Trophoblast cell (in vitro differentiated cells and primary cell): Measurements from ENCODE around the gene ARNT2.
"Not testable (repeated sequence)": the region's sequence is repeated elsewhere in the genome, so short reads cannot be mapped to it uniquely, and the experiment has no call there.

Source experiments
- DNase-seq, 2 donors: peaks; one replicate each; pipeline ENCODE4 v3.0.0-alpha.2; 2016
- H2AFZ ChIP-seq: 2 replicates; pipeline ENCODE4 v1.6.1; 2013; ENCODE audit warnings: low read length, moderate library complexity, mild to moderate bottlenecking; ENCODE audit not compliant: insufficient read depth, poor library complexity
- H2AK5ac ChIP-seq: 2 replicates; pipeline ENCODE4 v1.6.1; 2013; ENCODE audit warnings: mild to moderate bottlenecking, low read length
- H2BK120ac ChIP-seq: 2 replicates; pipeline ENCODE4 v1.6.1; 2013; ENCODE audit warnings: low read length, mild to moderate bottlenecking, moderate library complexity; ENCODE audit not compliant: insufficient read depth, poor library complexity
- H2BK12ac ChIP-seq: 2 replicates; pipeline ENCODE4 v1.6.1; 2013; ENCODE audit warnings: mild to moderate bottlenecking, low read length, moderate library complexity
- H2BK5ac ChIP-seq: 2 replicates; pipeline ENCODE4 v1.6.1; 2013; ENCODE audit warnings: low read length, low read depth, moderate library complexity, mild to moderate bottlenecking; ENCODE audit not compliant: poor library complexity
- H3K14ac ChIP-seq: 2 replicates; pipeline ENCODE4 v1.6.1; 2013; ENCODE audit warnings: mild to moderate bottlenecking, low read length
- H3K18ac ChIP-seq: 2 replicates; pipeline ENCODE4 v1.6.1; 2013; ENCODE audit warnings: mild to moderate bottlenecking, low read length
- H3K23ac ChIP-seq: 2 replicates; pipeline ENCODE4 v1.6.1; 2013; ENCODE audit warnings: low read length
- H3K27ac ChIP-seq: 2 replicates; pipeline ENCODE4 v1.5.1; 2013; ENCODE audit warnings: low read depth, mild to moderate bottlenecking, inconsistent platforms, low read length, moderate library complexity
- H3K27me3 ChIP-seq: 2 replicates; pipeline ENCODE4 v1.6.1; 2013; ENCODE audit warnings: inconsistent platforms, mild to moderate bottlenecking, low read length, moderate library complexity; ENCODE audit not compliant: insufficient read depth
- H3K36me3 ChIP-seq, 2 experiments: 1 replicate in 1 of 2; 2 replicates in 1 of 2; pipeline ENCODE4 v1.6.1; 2013; ENCODE audit warnings: low read length in 2 of 2, mild to moderate bottlenecking in 2 of 2, moderate library complexity in 1 of 2; ENCODE audit not compliant: insufficient read depth in 2 of 2, control insufficient read depth in 1 of 2
- H3K4ac ChIP-seq: 2 replicates; pipeline ENCODE4 v1.6.1; 2013; ENCODE audit warnings: low read depth, mild to moderate bottlenecking, low read length, moderate library complexity
- H3K4me1 ChIP-seq, 2 experiments: 1 replicate in 1 of 2; 2 replicates in 1 of 2; pipeline ENCODE4 v1.6.1; 2013; ENCODE audit warnings: low read length in 2 of 2, mild to moderate bottlenecking in 2 of 2, moderate library complexity in 1 of 2; ENCODE audit not compliant: insufficient read depth in 2 of 2, control insufficient read depth in 1 of 2
- H3K4me2 ChIP-seq: 2 replicates; pipeline ENCODE4 v1.6.1; 2013; ENCODE audit warnings: inconsistent platforms, mild to moderate bottlenecking, low read length, moderate library complexity
- H3K4me3 ChIP-seq: 2 replicates; pipeline ENCODE4 v1.5.1; 2013; ENCODE audit warnings: mild to moderate bottlenecking, low read depth, low read length, inconsistent platforms
- H3K79me1 ChIP-seq: one replicate; pipeline ENCODE4 v1.6.1; 2013; ENCODE audit warnings: low read length
- H3K79me2 ChIP-seq: 2 replicates; pipeline ENCODE4 v1.6.1; 2013; ENCODE audit warnings: low read length, mild to moderate bottlenecking; ENCODE audit not compliant: control insufficient read depth, insufficient read depth, poor library complexity
- H3K9ac ChIP-seq: 2 replicates; pipeline ENCODE4 v1.6.1; 2013; ENCODE audit warnings: mild to moderate bottlenecking, low read length
- H3K9me3 ChIP-seq: 2 replicates; pipeline ENCODE4 v1.6.1; 2013; ENCODE audit warnings: low read depth, mild to moderate bottlenecking, control low read depth, inconsistent platforms, low read length; ENCODE audit not compliant: insufficient read depth
- H4K12ac ChIP-seq: 2 replicates; pipeline ENCODE4 v1.6.1; 2013; ENCODE audit warnings: low read depth, mild to moderate bottlenecking, low read length, moderate library complexity
- H4K8ac ChIP-seq: 2 replicates; pipeline ENCODE4 v1.6.1; 2013; ENCODE audit warnings: low read depth, mild to moderate bottlenecking, low read length, moderate library complexity
- H4K91ac ChIP-seq: one replicate; pipeline ENCODE4 v1.6.1; 2013; ENCODE audit warnings: low read depth, mild to moderate bottlenecking, low read length, moderate library complexity
- WGBS: extraction: QIAGEN DNeasy Blood & Tissue Kit; methylation state at CpG from one replicate; pipeline ENCODE4 v1.1.7; 2013; ENCODE audit warnings: missing lambda C conversion rate; ENCODE audit not compliant: insufficient read length, insufficient coverage; ENCODE audit errors: extremely low coverage; 5-methylcytosine and 5-hydroxymethylcytosine counted together

ARNT2 gene

DNA sequence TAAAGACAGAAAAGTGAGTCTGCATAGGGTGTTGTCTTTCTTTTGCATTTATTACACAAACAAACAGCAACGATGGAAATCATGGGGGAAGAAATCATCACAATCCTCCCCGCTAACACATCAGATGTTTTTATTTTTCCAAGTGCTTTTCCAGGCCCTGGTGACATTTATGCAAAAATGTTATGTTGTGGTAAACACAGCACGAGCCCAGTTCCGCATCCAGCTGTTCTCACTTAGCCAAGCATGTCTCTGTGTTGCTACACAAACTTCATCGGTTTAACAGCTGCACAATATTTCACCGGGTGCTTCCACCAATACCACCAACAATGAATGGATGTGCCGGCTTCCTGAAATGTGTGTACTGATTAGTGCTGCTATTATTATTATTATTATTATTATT, 237.2 kb downstream of the ARNT2 start:
- H3K79me1 ChIP-seq, result no peaks in the 10 kb centered on the region
- H3K9ac ChIP-seq, result no peak overlapping the region
- no peak overlapping the region for H3K4me3 ChIP-seq
- H3K27ac ChIP-seq, result no peak overlapping the region
- H3K23ac ChIP-seq, result no peak overlapping the region
- H4K12ac ChIP-seq, result no peak overlapping the region
- peaks cover 8% of the 10 kb centered on the region for H3K9me3 ChIP-seq
- H3K4ac ChIP-seq, result no peak overlapping the region
- no peak overlapping the region for H2BK120ac ChIP-seq
- H2AK5ac ChIP-seq, result no peak overlapping the region
- H4K8ac ChIP-seq, result no peak overlapping the region
- H2BK12ac ChIP-seq, result no peak overlapping the region
- no peak overlapping the region for H2AFZ ChIP-seq
- no peak for DNase-seq
- no CpG with 5 or more reads among the region's 7 CpGs for WGBS
- no peak overlapping the region for H3K18ac ChIP-seq
- no peaks in the 10 kb centered on the region for H3K27me3 ChIP-seq
- H3K14ac ChIP-seq, result no peak overlapping the region
- H3K4me1 ChIP-seq, result no peaks in the 10 kb centered on the region
- no peaks in the 10 kb centered on the region for H3K36me3 ChIP-seq
- H4K91ac ChIP-seq, result no peak overlapping the region
- no peak overlapping the region for H2BK5ac ChIP-seq
- H3K4me2 ChIP-seq, result no peak overlapping the region
- H3K79me2 ChIP-seq, result no peaks in the 10 kb centered on the region

DNA sequence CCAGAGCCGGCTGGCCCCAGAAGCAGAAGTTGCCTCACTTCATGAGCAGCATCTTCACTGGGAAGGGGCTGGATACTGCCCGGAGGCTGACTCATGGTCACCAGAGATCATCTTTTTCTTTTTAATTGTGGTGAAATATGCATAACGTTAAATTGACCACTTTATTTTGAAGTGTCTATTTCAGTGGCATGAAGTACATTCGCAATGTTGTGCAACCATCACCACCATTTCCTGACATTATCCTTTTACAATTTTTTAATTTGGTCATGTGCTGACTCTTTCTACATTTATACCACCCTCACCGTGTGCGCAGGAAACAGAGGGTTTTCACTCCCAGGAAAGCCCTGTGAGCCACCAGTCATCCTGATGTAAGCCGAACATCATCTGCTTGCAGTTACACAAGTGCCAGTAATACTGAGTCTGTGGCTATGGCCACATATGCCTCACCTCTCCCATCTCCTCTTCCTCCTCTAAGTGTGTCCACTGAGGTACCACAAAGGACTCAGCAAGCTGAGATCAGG, 239.3 kb downstream of the ARNT2 start:
- no peak overlapping the region for H2AFZ ChIP-seq
- H3K27me3 ChIP-seq, result no peaks in the 10 kb centered on the region
- H3K9me3 ChIP-seq, result peaks cover 8% of the 10 kb centered on the region
- no peaks in the 10 kb centered on the region for H3K4me1 ChIP-seq
- no peak overlapping the region for H3K4ac ChIP-seq
- no peak overlapping the region for H4K8ac ChIP-seq
- H3K18ac ChIP-seq, result no peak overlapping the region
- H2BK12ac ChIP-seq, result no peak overlapping the region
- no peak overlapping the region for H3K4me2 ChIP-seq
- H3K36me3 ChIP-seq, result no peaks in the 10 kb centered on the region
- H3K79me1 ChIP-seq, result no peaks in the 10 kb centered on the region
- H2AK5ac ChIP-seq, result no peak overlapping the region
- no peak overlapping the region for H4K91ac ChIP-seq
- no peak overlapping the region for H2BK5ac ChIP-seq
- WGBS, result no CpG with 5 or more reads among the region's 7 CpGs
- no peak overlapping the region for H2BK120ac ChIP-seq
- no peak overlapping the region for H3K14ac ChIP-seq
- no peak overlapping the region for H3K23ac ChIP-seq
- H4K12ac ChIP-seq, result no peak overlapping the region
- DNase-seq, result no peak
- no peaks in the 10 kb centered on the region for H3K79me2 ChIP-seq
- no peak overlapping the region for H3K27ac ChIP-seq
- H3K4me3 ChIP-seq, result no peak overlapping the region
- H3K9ac ChIP-seq, result no peak overlapping the region

- Histone ChIP-seq H4K12ac (no peak overlapping the region), H3K9ac (no peak overlapping the region), H3K23ac (no peak overlapping the region), H3K9me3 (peaks cover 3% of the 10 kb centered on the region), H2BK5ac (no peak overlapping the region), H3K79me2 (no peaks in the 10 kb centered on the region), H2AFZ (no peak overlapping the region), H2AK5ac (no peak overlapping the region), H4K8ac (no peak overlapping the region), H3K14ac (no peak overlapping the region), H2BK12ac (no peak overlapping the region), H2BK120ac (no peak overlapping the region), H3K27ac (no peak overlapping the region), H4K91ac (no peak overlapping the region), H3K18ac (no peak overlapping the region), H3K36me3 (no peaks in the 10 kb centered on the region), H3K4ac (no peak overlapping the region), H3K4me3 (no peak overlapping the region), H3K27me3 (no peaks in the 10 kb centered on the region), H3K4me1 (no peaks in the 10 kb centered on the region), H3K79me1 (no peaks in the 10 kb centered on the region), H3K4me2 (no peak overlapping the region)
- DNase-seq, result no peak
- no CpG with 5 or more reads among the region's 4 CpGs for whole genome bisulfite sequencing
Observed at GRCh38 chr15:80645494-80646065, 241.4 kb downstream of the ARNT2 start.

DNA sequence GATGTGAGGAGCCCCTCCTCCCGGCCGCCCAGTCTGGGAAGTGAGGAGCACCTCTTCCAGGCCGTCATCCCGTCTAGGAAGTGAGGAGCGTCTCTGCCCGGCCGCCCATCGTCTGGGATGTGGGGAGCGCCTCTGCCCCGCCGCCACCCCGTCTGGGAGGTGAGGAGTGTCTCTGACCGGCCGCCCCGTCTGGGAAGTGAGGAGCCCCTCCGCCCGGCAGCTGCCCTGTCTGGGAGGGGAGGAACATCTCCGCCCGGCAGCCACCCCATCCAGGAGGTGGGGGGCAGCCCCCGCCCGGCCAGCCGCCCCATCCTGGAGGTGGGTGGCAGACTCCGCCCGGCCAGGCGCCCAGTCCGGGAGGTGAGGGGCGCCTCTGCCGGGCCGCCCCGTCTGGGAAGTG, 243.2 kb downstream of the ARNT2 start:
- not testable (repeated sequence) for H3K4ac ChIP-seq, H3K27me3 ChIP-seq, H3K4me3 ChIP-seq, H2BK120ac ChIP-seq, H3K23ac ChIP-seq, H3K79me2 ChIP-seq, H2BK5ac ChIP-seq, H3K9ac ChIP-seq, H3K4me2 ChIP-seq, H3K36me3 ChIP-seq, H2BK12ac ChIP-seq, H2AK5ac ChIP-seq, H3K18ac ChIP-seq, DNase-seq, H3K4me1 ChIP-seq, H3K79me1 ChIP-seq, H3K14ac ChIP-seq, H3K27ac ChIP-seq, H3K9me3 ChIP-seq, H4K91ac ChIP-seq, H4K8ac ChIP-seq, H4K12ac ChIP-seq, H2AFZ ChIP-seq
- no CpG with 5 or more reads among the region's 30 CpGs for WGBS
